Endothelial cell of umbilical vein (primary cell): ENCODE data around the gene PDE3A.

Experiments used
- FOS ChIP-seq: IDR thresholded peaks from 2 replicates; pipeline ENCODE4 v1.6.1; 2011; ENCODE audit warnings: mild to moderate bottlenecking, low read length, moderate library complexity, borderline replicate concordance; ENCODE audit not compliant: insufficient read depth
- POLR2A ChIP-seq: IDR thresholded peaks from 2 replicates; pipeline ENCODE4 v1.6.1; 2012; ENCODE audit warnings: low read depth, mild to moderate bottlenecking, control low read depth, low read length
- POLR2AphosphoS5 ChIP-seq: IDR thresholded peaks from 2 replicates; pipeline ENCODE4 v1.6.1; 2012; ENCODE audit warnings: low read depth, mild to moderate bottlenecking, control low read depth, low read length, moderate library complexity; ENCODE audit not compliant: insufficient read depth
- TF ChIP-seq, protein P1 (sequence below), 2 donors: IDR thresholded peaks; 1 replicate in 1 of 2; 2 replicates in 1 of 2; pipeline ENCODE4 v1.5.1; 2011; ENCODE audit warnings: low read length in 2 of 2, mild to moderate bottlenecking in 2 of 2, moderate library complexity in 2 of 2, control low read depth in 1 of 2, inconsistent platforms in 1 of 2, low read depth in 1 of 2; ENCODE audit not compliant: insufficient read depth in 1 of 2; ENCODE audit errors: extremely low read depth in 1 of 2

DNA sequence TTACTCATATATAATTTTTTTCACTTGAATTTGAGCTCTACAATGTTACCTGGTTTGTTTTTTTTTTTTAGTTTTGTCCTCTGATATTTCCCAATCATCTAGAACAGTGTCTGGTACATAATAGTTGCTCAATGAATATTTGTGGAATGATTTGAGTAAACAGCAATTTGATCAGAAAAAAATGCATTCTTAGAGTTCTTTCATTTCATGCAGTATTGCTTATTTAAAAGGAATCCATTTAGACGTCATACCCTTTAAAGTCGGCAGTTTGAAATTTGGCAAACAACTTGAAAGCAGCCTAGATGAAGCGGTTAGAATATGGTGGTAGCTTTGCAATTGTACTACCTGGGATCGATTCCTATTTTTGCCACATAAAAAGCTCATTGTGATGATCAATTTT is 140.0 kb downstream of the PDE3A start:
- TF ChIP-seq, protein P1, sequence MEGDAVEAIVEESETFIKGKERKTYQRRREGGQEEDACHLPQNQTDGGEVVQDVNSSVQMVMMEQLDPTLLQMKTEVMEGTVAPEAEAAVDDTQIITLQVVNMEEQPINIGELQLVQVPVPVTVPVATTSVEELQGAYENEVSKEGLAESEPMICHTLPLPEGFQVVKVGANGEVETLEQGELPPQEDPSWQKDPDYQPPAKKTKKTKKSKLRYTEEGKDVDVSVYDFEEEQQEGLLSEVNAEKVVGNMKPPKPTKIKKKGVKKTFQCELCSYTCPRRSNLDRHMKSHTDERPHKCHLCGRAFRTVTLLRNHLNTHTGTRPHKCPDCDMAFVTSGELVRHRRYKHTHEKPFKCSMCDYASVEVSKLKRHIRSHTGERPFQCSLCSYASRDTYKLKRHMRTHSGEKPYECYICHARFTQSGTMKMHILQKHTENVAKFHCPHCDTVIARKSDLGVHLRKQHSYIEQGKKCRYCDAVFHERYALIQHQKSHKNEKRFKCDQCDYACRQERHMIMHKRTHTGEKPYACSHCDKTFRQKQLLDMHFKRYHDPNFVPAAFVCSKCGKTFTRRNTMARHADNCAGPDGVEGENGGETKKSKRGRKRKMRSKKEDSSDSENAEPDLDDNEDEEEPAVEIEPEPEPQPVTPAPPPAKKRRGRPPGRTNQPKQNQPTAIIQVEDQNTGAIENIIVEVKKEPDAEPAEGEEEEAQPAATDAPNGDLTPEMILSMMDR (IDR thresholded peaks at IDR 0.05; ENCODE audit: extremely low read depth in 1 of 2, insufficient read depth in 1 of 2, low read depth in 1 of 2, low read length in 2 of 2) = no peak
- TF ChIP-seq POLR2A (no peak), POLR2AphosphoS5 (no peak), FOS (no peak)
